ENCODE data around the gene SLC25A29.
A peak's percentile ranks its signal among the peaks of the same experiment; 100 is the strongest.
"Not testable (repeated sequence)": the region's sequence is repeated elsewhere in the genome, so short reads cannot be mapped to it uniquely, and the experiment has no call there.

Gene SLC25A29

DNA sequence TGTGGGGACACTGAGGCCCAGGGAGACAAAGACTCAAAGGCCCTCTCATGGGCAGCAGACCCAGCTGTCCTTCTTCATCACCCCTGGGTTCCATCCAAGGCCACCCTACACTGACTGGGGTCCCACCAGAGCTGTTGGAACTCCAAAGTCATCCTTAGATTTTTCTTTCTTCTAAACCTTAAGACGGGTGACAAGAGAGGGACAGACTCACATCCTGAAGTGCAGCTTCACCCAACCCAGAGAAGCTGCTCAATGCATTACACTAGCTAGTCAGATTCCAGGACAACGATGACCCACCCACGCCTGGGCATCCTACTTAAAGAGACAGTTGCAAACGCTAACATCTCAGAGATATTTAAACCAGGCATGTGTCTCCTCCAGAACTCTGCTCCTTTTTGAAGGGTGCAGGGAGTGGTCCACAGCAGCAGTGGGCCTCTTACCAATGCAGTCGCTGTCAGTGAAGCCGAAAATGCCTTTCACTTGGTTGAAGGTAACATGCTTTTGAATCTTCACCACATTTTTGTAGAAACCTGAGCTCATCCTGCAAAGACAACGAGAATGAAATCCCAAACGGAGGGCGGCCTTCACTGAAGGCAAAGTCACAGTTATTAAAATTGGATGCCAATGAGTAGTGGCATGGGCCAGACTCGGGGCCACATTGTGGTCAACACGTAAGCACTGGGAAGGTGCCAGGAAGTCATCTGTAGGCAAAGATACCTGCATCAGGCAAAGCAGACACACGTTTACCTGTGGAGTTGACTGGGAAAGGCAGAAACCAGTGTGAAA, 40.3 kb upstream of the SLC25A29 start:
- peak; percentile 17 for DNase-seq (ENCODE audit: low spot score)
- in situ Hi-C loops (cut with MboI; ENCODE audit: low pct_unique_long_range_greater_than_20kb, low sequenced_read_pairs, unreplicated experiment) = no loop called here
- TF ChIP-seq, protein P1, sequence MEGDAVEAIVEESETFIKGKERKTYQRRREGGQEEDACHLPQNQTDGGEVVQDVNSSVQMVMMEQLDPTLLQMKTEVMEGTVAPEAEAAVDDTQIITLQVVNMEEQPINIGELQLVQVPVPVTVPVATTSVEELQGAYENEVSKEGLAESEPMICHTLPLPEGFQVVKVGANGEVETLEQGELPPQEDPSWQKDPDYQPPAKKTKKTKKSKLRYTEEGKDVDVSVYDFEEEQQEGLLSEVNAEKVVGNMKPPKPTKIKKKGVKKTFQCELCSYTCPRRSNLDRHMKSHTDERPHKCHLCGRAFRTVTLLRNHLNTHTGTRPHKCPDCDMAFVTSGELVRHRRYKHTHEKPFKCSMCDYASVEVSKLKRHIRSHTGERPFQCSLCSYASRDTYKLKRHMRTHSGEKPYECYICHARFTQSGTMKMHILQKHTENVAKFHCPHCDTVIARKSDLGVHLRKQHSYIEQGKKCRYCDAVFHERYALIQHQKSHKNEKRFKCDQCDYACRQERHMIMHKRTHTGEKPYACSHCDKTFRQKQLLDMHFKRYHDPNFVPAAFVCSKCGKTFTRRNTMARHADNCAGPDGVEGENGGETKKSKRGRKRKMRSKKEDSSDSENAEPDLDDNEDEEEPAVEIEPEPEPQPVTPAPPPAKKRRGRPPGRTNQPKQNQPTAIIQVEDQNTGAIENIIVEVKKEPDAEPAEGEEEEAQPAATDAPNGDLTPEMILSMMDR (IDR thresholded peaks at IDR 0.05; ENCODE audit: extremely low read depth, insufficient read depth, missing control alignments) = no peak

DNA sequence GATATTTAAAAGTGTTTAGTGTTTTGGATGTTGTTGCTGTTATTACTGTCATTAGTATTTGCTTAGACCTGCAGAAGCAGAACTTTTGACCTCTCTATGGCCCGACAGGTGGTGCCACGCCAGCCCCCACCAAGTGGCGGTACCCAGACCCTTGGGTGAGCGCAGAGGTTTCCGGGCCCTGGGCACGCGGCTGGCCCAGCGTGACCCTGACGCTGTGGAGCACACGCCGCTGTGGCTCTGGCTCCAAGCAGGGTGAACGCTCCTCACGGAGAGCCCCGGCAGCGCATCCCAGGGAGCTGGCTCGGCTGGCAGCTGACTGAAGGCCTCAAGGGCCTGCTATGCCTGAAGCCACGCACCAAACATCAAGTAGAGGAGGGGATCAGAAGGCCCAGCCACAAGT, 39.5 kb upstream of the SLC25A29 start:
- in situ Hi-C loops (cut with MboI; ENCODE audit: low pct_unique_long_range_greater_than_20kb, low sequenced_read_pairs, unreplicated experiment) = no loop called here
- TF ChIP-seq, protein P1 (IDR thresholded peaks at IDR 0.05; ENCODE audit: extremely low read depth, insufficient read depth, missing control alignments) = no peak
- DNase-seq (ENCODE audit: low spot score) = no peak

DNA sequence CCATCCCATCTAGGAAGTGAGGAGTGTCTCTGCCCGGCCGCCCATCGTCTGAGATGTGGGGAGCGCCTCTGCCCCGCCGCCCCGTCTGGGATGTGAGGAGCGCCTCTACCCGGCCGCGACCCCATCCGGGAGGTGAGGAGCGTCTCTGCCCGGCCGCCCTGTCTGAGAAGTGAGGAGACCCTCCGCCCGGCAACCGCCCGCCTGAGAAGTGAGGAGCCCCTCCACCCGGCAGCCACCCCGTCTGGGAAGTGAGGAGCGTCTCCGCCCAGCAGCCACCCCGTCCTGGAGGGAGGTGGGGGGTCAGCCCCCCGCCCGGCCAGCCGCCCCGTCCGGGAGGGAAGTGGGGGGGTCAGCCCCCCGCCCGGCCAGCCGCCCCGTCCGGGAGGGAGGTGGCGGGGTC, 38.4 kb upstream of the SLC25A29 start:
- DNase-seq (ENCODE audit: low spot score); in situ Hi-C loops (cut with MboI; ENCODE audit: low pct_unique_long_range_greater_than_20kb, low sequenced_read_pairs, unreplicated experiment): not testable (repeated sequence)

DNA sequence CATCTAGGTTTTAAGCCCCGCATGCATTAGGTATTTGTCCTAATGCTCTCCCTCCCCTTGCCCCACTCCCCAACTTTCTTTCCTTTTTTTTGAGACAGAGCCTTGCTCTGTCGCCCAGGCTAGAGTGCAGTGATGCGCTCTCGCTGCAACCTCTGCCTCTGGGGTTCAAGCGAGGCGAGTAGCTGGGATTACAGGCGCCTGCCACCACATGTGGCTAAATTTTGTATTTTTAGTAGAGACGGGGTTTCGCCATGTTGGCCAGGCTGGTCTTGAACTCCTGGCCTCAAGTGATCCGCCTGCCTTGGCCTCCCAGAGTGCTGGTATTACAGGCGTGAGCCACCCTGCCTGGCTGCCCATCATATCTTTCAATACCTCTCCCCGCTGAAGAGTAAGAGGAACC, 36.6 kb upstream of the SLC25A29 start:
- DNase-seq (ENCODE audit: low spot score); in situ Hi-C loops (cut with MboI; ENCODE audit: low pct_unique_long_range_greater_than_20kb, low sequenced_read_pairs, unreplicated experiment): not testable (repeated sequence)

DNA sequence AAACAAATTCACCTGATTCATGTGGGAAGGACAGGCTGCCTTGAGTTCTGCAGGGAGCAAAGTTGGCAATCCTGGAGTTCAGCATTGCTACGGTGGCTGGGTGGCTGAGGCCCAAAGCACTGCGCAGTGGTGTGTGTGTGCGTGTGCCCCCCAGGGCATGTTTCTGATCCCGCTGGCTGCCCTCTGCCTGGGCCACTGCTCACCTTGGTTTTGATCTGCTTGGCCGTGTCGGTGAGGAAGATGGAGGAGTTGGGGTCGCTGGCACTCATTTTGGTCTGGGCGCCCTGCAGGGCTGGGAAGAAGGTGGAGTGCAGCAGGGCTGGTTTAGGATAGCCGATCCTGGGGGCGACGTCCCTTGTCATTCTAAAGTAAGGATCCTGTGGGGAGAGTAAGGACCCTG, 36.0 kb upstream of the SLC25A29 start:
- peak; percentile 9 for DNase-seq (ENCODE audit: low spot score)
- in situ Hi-C loops (cut with MboI; ENCODE audit: low pct_unique_long_range_greater_than_20kb, low sequenced_read_pairs, unreplicated experiment) = no loop called here
- TF ChIP-seq, protein P1 (IDR thresholded peaks at IDR 0.05; ENCODE audit: extremely low read depth, insufficient read depth, missing control alignments) = no peak

DNA sequence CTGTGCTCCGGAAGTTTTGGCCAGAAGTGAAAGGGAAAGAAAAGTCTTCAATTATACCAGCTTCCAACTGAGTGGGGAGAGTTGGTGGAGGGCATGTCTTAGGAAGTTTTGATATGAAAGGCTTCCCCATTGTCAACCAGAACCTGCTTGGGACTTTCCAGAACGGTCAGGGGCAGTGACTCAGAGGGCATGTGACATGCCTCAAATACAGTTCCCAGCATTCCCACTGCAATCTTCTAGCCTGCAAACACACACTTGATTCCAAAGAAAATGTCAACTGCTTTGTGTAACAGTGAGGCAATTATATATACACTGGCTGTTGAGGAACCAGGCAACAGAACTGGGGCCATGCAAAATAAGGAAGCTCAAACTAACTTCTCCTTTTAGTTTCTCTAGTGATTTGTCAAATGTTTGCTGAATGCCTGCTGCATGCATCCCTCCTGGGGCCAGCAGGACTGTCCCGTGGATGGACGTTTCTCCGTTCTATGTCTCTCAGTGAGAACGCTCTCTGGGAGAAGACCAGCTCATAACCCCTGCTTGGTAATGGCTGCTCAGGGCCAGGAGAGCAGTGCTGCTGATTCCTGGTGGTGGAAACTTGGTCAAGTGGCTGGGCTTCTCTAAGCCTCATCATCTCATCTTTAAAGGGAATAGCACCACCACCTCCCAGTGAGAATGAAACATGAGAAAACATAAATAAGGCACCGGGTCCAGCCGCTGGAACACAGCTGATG, 35.2 kb upstream of the SLC25A29 start:
- TF ChIP-seq, protein P1 (IDR thresholded peaks at IDR 0.05; ENCODE audit: extremely low read depth, insufficient read depth, missing control alignments) = no peak
- in situ Hi-C loops (cut with MboI; ENCODE audit: low pct_unique_long_range_greater_than_20kb, low sequenced_read_pairs, unreplicated experiment) = no loop called here
- peak; percentile 79 for DNase-seq (ENCODE audit: low spot score)

DNA sequence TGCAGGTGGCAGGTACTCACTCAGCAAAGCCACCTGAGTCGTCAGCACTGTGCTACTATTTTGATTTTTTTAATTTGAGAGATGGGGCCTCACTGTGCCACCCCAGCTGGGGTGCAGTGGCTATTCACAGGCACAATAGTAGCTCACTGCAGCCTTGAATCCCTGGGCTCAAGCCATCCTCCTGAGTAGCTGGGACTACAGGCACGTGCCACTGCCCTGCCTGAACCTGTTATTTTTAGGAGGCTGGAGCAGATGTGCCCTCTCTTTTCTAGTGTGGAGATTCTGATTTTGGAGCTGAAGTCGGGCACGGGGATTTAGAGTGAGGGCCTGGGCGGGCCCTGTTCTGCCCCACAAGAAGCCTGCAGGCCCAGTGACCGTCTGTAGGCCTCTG, 34.2 kb upstream of the SLC25A29 start:
- TF ChIP-seq, protein P1 (IDR thresholded peaks at IDR 0.05; ENCODE audit: extremely low read depth, insufficient read depth, missing control alignments) = no peak
- peak; percentile 19 for DNase-seq (ENCODE audit: low spot score)
- in situ Hi-C loops (cut with MboI; ENCODE audit: low pct_unique_long_range_greater_than_20kb, low sequenced_read_pairs, unreplicated experiment) = no loop called here

Measured in GM13977 (cell line).